SU-DHL-6 (cell line): ENCODE data around the gene RAB36.

Experiments
- EZH2phosphoT487 ChIP-seq: fragments of 200-600 bp; sonication (generic), shearing (Covaris generic); conservative IDR thresholded peaks from 2 replicates; pipeline ENCODE4 v1.6.1; 2018; ENCODE audit warnings: mild to moderate bottlenecking, antibody characterized with exemption, low read length, moderate library complexity, mixed read lengths
- TF ChIP-seq, protein P1 (sequence below): fragments of 200-600 bp; sonication (generic); IDR thresholded peaks from one replicate; pipeline ENCODE4 v1.5.1; 2017; ENCODE audit warnings: antibody characterized with exemption, mild to moderate bottlenecking, low read length, moderate library complexity; ENCODE audit not compliant: insufficient read depth, poor library complexity, severe bottlenecking

DNA sequence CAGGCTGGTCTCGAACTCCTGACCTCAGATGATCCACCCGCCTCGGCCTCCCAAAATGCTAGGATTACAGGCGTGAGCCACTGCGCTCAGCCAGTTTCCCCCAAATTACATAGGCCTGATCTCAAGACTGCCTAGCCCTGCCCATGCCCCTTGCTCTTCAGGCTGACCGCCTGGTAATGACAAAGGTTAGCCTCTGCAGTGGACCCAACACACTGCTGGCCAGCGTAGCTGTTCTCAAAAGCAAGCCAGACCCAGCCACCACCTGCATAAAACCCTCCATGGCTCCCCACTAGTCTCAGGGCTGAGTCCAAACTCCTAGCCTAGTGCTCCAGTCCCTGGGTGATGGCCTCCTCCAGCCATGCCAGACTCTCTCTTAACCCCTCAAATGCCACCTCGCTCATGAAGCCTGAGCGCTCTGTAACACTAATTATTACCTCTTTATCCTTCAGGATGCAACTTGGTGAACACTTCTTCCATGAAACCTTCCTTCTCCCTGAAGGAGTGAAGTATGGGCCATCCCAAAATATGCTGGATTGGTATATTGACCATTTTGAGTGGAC is 2.7 kb upstream of the RAB36 start:
- TF ChIP-seq, protein P1, sequence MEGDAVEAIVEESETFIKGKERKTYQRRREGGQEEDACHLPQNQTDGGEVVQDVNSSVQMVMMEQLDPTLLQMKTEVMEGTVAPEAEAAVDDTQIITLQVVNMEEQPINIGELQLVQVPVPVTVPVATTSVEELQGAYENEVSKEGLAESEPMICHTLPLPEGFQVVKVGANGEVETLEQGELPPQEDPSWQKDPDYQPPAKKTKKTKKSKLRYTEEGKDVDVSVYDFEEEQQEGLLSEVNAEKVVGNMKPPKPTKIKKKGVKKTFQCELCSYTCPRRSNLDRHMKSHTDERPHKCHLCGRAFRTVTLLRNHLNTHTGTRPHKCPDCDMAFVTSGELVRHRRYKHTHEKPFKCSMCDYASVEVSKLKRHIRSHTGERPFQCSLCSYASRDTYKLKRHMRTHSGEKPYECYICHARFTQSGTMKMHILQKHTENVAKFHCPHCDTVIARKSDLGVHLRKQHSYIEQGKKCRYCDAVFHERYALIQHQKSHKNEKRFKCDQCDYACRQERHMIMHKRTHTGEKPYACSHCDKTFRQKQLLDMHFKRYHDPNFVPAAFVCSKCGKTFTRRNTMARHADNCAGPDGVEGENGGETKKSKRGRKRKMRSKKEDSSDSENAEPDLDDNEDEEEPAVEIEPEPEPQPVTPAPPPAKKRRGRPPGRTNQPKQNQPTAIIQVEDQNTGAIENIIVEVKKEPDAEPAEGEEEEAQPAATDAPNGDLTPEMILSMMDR, result no peak
- TF ChIP-seq EZH2phosphoT487, result no peak
